Neural progenitor cell (in vitro differentiated cells): ENCODE data around the gene THRB.

Experiments
- CTCF ChIP-seq: fragments of 200-600 bp; sonication (generic); IDR thresholded peaks from 2 replicates; pipeline ENCODE4 v1.5.1; 2017; ENCODE audit warnings: antibody characterized with exemption, mild to moderate bottlenecking
- EZH2phosphoT487 ChIP-seq: fragments of 200-600 bp; sonication (generic); IDR thresholded peaks from 2 replicates; pipeline ENCODE4 v1.6.1; 2017; ENCODE audit warnings: antibody characterized with exemption

GRCh38 chr3:24136624-24137310 is 357.9 kb downstream of the THRB start:
- TF ChIP-seq CTCF: no peak
- TF ChIP-seq EZH2phosphoT487: no peak
